ENCODE measurements around the gene PRSS12.
"Not testable (repeated sequence)": the region's sequence is repeated elsewhere in the genome, so short reads cannot be mapped to it uniquely, and the experiment has no call there.

PRSS12 gene

DNA sequence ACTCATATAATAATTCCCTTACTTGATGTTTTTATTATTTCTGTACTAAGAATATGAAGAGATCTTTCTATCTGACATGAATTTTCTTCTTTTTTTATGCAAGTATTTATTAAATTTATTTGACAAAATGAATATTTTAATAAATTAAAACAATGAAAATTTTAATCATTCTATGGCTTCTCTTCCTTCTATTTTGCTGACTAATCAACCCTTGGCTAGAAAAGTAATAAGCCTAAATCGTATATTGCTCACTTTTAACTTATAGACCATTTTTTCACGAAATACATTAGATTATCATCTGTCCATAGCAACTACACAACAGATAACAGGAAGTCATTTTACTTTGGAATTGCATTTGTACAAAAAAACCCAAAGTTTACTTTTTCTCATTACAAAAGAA, 38.6 kb downstream of the PRSS12 start:
- DNase-seq = no peak

DNA sequence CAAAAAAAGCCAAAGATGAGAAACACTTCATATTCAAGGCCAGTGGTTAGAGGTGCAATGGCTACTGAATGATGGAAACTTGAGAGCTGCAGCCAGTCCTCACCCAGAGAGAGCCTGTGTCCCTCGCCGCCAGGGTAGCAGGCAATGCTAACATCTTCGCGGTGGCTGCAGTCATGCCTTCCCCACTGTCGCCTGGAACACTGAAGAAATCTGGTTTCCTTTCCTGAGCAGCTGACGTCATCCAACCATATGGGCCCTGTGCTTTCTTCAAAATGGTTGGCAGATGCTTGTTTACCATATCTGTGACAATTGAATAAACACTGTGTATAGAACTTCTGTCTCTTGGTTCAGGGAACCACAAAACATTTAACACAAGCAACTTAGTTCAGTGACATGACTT, 39.7 kb downstream of the PRSS12 start:
- DNase-seq = no peak

DNA sequence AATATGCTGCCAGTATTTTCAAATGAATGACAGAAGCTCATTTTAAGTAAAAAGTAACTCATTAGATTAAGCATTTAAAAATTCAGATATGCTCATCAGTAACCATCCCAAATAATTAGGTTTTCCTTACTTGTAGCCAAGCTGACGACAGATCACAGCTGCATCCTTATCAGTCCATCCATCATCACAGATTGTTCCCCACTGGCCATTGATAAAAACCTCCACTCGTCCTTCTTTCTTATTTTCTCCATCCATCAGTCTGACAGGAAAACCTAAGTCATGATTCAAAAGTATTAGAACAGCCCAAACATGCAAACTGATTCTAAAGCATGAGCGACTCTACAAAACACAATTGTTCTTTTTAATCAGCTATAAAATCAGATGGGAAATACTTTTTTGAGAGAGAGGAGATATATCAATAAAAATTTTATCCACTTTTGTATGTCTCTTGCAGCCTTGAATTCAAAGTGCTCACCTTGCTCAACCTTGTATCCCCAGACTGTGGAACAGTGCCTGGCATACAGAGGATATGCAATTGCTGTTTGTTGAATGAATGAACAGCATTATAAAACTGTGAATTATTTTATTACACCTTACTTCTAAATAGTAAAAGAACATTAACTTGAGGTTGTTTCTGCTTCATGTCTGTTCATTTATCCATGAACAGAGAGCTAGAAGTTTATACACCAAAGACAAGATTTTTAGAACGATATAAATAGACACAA, 44.3 kb downstream of the PRSS12 start:
- DNase-seq = no peak

DNA sequence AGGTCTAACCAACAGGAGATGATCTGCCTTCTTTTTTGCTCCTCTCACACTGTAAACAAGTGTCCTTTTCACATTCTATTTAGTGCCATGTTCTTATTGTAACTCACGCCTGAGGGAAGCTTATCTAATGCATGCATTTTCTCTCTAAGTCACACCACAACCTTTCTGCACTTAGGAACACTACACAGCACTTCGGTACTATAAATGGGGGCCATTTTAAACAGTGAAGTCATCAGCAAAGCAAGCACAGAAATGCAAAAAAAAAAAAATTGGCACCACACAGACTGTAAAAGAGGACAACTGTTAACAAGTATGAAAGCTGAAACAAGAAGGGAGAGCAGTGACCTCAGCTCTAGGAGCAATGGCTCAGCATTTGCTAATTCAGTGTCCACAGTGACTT, 45.2 kb downstream of the PRSS12 start:
- DNase-seq = no peak

DNA sequence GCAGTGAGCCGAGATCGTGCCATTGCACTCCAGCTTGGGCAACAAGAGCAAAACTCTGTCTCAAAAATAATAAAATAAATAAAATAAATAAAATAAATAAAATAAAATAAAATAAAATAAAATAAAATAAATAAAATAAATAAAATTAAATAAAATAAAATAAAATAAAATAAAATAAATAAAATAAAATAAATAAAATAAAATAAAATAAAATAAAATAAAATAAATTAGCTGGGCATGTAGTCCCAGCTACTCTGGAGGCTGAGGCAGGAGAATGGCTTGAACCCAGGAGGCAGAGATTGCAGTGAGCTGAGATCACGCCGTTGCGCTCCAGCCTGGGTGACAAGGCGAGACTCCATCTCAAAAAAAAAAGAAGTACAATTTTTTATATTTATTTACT, 53.2 kb downstream of the PRSS12 start:
- not testable (repeated sequence) for DNase-seq

DNA sequence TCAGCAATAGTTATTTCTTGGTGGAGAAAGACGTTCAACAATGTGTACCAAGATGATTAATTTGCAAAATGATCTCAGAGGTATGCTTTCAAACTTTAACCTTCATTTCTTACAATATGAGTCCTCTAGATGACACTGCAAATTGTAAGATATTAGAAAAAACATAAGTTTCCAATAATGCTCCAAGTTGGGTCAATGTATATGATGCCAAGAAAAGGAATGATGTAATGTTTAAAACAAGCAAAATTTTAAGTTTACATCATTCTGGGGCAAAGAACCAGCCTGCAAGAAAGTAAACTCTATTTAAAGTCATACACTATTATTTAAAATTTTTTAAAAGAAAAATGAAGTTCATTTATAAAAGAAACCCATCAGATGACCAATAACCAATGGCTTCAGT, 56.1 kb downstream of the PRSS12 start:
- DNase-seq = no peak

DNA sequence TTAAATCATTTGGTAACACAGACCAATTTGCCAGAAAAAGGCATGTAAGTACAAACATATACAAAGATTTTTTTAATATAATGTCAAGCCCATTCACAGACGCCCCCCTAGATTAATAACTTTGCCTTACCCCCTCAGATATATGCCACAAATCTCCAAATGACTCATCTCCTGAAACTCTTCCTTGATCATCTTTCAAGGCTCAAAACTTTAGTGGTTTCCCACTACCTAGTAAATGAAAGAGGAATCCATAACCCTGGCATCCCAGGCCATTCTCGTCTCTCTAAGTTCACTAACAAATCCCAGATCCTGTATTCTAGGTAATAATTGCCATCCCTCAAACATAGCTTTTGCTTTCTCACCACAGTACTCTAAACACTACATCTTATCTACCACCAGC, 61.9 kb downstream of the PRSS12 start:
- no peak for DNase-seq

DNA sequence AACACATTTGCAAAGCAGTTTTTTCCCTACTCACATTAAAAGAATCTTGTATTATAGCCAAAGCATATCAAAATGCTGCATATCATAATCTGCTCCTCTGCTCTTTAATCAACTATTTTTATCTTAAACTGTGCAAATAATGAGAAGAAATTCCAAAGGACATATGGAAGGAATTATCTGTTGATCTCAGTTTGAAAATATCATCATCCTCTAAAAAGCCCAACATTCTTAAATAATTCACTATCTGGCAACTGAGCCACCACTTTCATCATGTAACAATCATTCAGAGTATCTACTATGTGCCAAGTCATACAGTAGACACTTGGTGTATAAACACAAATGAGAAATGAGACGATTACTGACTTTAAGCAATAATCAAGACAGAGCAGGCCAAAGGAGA, 63.0 kb downstream of the PRSS12 start:
- no peak for DNase-seq

DNA sequence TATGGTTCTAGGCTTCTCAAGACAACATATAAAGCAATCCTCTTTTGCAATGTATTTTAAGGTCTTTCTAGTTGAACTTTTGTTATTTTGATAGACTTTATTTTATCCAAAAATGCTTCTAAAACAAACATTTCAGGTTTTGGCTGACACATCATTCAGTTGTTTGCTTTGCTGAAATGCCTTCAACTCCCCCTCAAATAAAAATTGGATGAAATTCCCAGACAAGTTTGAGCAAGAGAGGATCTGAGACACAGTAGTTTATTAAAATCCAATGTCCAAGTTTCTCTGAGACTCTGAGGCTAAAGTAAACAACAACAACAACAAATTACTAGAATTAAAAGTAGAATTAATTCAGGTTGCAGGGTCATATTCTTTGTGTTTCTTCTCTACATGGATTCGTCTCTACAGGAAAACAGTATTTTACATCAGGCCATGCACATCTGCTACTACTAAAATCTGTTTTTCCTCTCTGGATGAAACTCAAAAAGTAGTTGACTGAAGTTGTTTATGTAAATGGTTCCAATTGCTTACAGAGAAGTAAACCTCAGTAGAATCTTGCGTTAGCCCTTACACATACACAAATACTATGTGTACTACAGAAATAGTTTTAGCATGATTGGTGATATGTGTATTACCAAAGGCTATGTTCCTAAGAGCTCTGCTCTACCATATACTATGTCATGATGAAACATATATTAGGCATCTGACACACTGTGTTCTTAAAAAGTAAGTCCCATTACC, 64.9 kb downstream of the PRSS12 start:
- no peak for DNase-seq

DNA sequence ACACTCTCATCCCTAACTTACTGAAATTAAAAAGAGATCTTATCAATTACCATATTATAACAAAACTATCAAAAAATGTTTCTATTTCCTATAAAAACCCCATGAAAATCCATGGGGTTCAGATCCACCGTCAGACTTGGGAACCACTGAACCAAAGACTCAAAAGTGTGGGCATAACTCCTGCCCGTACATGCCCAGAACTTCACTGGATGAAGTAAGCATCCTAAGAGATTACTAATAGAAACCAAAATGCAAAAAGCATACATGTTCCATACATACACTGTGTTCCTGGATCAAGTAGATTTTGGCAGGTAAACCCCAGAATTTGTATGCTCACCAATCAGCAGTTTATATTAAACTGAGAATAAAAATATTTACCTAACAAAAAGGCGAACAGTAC, 66.1 kb downstream of the PRSS12 start:
- DNase-seq = no peak

DNA sequence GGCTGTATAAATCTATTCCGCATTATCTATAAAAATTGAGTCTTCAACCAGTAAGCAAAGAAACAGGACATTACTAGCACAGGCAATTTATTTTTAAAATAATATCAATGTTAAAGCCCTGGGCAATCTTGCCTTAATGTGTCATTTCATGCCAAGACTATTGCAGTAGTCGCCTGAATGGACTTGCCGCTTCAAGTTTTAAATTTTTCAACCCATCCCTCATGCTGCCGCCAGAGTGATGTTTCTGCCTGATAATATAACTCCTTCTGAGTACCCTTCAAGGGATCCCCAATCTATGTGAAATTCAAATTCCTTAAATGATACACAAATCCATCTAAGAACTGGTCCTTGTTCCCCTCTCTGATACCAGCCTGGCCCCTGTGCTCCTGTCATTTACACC, 66.9 kb downstream of the PRSS12 start:
- DNase-seq = no peak

DNA sequence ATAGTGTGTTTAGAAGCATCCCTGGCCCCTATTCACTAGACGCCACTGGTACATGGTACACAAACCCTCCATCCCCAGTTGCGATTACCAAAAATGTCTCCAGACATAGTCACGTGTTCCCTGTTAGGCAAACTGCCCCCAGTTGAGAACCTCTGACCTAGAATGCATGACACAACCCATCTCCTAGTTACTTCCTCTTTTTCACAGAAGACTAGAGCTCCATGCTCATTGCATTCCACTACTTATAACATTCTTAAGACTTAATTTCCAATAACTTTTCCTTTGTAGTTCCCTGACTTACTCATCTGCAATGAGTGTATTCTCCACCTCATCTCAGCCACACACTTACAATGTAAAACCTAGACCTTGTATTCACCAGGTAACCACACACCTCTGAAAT, 68.6 kb downstream of the PRSS12 start:
- DNase-seq = peak; percentile 13

DNA sequence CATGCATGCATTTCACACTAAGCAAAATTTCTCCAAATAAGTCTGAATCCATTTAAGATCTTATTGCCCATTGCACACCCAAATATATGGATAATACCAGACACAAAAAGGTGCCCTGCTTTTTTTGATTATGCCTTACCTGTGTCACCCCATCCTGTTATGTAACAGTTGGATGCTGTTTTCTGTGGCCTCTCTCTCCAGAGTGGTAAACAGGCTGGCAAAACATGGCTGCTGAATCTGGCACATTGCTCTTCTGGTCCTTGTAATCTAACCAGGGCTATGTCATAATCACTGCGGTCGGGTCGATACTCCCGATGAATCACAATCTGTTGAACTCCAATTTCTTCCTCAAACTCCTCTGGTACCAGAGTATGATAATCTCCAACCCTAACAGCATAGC, 70.1 kb downstream of the PRSS12 start:
- DNase-seq = no peak

DNA sequence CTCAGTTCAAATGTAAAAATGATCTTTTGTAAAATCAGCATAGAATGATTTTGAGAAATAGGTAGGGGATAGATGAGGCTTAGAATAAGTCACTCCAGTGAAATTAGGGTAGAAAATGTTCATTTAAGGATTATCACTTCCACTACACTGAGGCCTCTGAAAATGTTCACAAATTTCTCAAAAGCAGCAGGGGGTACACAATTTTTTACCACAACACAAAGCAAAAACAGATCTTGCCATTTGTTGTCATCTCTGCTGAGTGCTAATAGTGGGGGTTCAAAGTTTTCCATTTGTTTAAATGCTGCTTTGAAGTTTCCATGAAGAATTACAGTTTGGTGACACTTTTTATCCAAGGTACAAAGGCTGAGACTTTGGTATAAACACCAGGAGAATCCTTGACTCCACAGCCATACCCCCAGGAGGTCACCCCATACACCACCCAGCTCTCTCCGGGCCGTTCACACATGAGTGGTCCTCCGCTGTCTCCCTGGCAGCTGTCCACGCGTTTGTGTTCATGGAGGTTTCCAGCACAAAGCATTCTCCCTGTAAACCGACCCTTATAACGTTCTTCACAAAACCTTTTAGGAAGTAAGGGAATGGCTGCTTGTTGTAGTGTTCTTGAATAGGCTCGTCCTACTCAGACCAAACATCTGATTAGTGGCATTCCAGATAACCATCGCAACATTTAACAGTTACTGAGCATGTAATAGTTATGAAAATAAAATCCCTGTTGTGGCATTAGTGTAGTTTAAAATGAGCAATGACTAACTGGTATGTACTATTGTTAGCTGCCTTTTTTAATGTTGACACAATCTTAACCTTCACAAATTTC, 71.0 kb downstream of the PRSS12 start:
- DNase-seq = no peak

DNA sequence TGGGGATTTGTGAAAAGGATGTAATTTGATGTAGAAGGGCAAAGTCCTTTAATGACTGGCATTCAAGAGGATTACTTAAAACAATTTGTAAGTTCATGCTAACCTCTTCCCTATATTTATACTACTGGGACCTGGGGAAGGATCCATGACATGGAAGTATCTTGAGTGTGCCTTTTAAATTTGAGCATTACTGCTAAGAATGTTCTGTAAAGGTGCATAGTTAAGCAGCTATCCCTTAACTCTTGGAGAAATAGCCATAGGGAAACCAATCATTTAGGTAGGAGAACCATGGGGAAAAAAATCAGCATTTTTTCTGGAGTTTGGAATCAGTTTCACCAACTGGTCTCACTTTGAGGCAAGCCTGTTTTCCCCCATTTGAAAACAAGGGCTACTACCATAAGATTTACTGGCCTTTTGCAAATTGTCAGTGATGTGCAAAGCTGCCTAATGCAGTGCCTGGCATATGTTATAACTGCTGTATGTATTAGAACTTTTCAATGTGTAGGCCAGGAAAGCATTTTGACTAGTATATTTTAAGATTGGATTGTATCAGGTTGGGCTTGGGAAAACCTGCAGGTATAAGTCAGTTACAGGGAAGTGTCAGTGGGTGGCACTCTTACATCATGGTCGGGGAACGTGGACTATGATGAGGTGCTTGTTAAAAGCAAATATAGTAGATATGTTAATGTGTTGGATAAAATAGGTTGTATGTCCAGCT, 72.1 kb downstream of the PRSS12 start:
- peak; percentile 17 for DNase-seq

DNA sequence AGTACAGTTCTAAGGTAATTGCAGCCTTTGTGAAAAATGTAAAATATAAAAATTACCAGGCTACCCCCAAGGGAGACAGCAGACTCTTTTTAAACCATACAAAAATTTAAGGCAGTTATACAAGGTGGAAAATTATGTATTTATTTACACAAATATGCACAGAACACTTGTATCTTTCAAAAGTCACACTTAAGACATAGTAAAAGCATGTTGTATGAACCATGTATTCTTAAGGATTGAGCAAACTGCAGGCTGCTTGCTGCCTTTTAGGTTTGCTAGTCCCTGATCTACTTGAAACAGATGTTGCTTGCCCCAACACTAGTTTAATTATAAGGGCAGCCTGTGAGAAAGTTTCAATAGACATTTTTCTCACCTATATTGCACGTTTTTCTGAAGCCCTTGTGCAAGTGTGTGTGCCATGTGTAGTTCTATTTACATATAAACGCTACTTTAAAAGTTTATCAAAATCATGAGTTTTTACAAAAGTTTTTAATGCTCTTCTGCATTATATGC, 72.8 kb downstream of the PRSS12 start:
- no peak for DNase-seq

DNA sequence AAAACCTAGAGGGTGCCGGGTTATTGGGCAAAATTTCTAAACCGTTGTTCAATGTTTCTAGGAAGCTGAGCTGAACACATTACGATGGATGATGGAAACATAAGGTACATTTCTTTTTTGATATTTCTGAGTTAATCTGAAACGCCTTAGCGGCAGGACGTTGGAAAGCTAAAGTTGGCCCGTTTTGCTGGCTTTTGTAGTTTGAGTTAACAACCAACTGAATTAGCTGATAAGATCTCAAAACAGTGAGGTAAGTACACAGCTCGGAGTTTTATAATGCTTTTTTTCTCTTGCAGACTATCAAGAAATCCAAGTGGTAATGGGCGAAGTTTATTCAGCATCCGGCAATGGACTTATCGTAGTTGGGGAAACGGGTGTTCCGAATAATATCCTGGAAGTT, 73.5 kb downstream of the PRSS12 start:
- DNase-seq = no peak

DNA sequence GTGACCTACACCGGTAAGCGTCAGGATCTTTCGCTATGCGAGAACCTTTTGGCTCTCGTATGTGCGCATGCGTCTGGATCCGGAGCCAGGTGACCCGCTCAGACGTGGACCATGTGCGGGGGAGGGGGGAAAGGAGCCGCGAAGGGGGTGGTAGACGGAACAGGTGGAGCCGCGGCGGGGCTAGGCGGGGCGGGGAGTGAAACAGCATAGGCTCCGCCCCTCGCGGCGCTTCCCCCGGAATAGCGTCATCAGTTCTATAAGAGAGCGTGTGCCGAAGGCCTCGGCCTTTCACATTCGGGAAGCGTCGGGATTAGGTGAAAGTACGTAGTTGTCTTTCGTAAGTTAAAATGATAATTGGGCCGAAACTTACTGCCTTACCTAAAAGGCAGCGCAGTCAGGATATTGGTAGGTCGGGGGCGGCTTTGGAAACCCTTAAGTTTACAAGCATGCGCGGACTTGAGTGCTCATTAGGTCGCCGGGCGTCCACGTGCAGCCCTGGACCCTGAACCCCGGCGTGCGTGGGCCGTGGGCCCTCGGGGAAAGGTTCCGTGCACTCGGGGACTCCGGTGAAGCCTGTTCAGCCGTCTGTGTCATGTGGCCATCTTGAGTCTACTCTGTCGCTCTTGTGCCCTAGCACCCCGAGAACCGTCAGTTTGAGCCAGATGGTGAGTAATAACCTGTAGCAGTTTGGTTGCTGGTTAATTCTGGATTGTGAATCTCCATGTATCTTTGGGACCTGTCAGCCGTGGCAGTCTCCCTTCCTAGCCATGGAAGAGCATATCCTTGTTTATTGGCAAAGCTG, 74.1 kb downstream of the PRSS12 start:
- DNase-seq = peak; percentile 91

DNA sequence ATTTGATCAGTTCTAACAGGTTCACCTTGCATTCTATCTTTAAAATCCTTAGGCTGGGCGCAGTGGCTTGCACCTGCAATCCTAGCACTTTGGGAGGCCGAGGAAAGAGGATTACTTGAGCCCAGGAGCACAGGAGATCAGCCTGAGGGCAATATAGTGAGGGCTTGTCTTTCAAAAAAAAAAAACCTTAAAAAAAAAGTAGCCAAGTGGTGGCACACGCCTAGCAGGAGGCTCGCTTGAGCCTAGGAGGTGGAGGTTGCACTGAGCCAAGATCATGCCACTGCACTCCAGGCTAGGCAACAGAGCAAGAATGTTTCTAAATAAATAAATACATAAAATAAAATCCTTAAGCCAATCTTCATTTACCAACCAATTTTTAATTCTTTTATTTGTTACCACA, 75.6 kb downstream of the PRSS12 start:
- no peak for DNase-seq

DNA sequence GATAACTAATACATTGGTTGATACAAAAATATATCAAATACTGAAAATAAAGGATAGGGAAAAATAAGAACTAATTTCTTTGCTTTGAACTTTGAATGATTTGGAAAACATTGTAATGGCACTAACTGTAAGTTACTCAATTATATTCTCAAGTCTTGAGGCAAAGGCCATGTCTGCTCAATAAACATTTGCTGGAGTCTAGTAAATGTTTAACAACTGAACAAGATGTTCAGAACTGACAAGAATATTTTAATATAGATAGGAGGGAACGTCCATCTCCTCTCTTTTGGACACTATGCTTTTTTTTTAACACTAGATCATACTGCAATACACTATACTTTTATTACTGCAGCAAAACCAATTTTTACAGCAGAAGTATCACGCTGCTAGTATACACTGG, 76.2 kb downstream of the PRSS12 start:
- no peak for DNase-seq

DNA sequence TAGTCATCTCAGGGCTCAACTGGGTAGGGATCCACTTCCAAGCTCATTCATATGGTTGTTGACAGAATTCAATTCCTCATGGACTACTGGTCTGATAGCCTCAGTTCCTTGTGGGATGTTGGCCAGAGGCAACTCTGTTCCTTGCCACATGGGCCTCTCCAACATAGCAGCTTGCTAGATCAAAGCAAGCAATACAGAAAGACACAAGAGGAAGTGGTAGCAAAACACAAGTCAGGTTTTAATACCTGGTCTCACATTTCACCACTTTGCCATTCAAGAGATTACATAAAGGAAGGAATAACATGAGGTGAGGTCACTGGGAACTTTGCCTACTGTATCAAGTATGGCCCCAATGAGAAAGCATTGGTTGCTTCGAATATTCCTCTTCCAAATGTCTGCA, 79.2 kb downstream of the PRSS12 start:
- no peak for DNase-seq

DNA sequence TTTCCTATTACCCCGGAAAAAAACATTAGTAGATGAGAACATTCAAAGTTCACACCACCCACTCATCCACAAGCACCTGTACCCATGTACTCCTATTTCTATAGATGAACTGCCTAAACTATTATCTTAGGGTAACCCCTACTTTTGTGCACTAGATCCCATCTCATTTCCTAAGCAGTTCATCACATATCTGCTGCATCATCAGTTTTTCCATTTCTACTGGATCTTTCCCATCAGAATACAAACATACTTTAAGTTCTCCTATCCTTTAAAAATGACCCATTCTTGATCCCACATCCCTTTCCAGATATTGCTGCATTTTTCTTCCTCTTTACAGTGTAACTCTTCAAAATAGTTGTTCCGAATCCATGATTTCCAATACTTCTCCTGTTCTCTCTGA, 81.0 kb downstream of the PRSS12 start:
- no peak for DNase-seq

All from KG1 (cell line).